GM12878 (cell line): ENCODE measurements around the gene TNFRSF1B. TPM values are rescaled to one million over a fixed set of nuclear protein-coding genes. Genes with fewer than 3 reads are reported as not detected.

Experiments used
- ATF3 ChIP-seq: IDR thresholded peaks from 2 replicates; pipeline ENCODE4 v1.6.1; 2011; ENCODE audit warnings: low read depth, mild to moderate bottlenecking, low read length, moderate library complexity, borderline replicate concordance; ENCODE audit errors: extremely low read depth
- BMI1 ChIP-seq: fragments of 450-650 bp; IDR thresholded peaks from 2 replicates; pipeline ENCODE4 v1.6.1; 2016; ENCODE audit warnings: mild to moderate bottlenecking, moderate library complexity, borderline replicate concordance
- CBX3 ChIP-seq: fragments of 200-600 bp; sonication (generic); IDR thresholded peaks from 2 replicates; pipeline ENCODE4 v1.6.1; 2016; ENCODE audit warnings: low read depth, borderline replicate concordance
- DPF2 ChIP-seq: fragments of 450-650 bp; IDR thresholded peaks from 2 replicates; pipeline ENCODE4 v1.6.1; 2017; ENCODE audit warnings: mild to moderate bottlenecking
- E4F1 ChIP-seq: fragments of 450-650 bp; IDR thresholded peaks from 2 replicates; pipeline ENCODE4 v1.6.1; 2018; ENCODE audit warnings: borderline replicate concordance, mild to moderate bottlenecking; ENCODE audit not compliant: partially characterized antibody
- ESRRA ChIP-seq: IDR thresholded peaks from 2 replicates; pipeline ENCODE4 v1.6.1; 2012; ENCODE audit warnings: mild to moderate bottlenecking, low read length, improper control_type of control experiment
- EZH2 ChIP-seq: IDR thresholded peaks from 2 replicates; pipeline ENCODE4 v1.6.1; 2012; ENCODE audit warnings: low read depth, mild to moderate bottlenecking, control low read depth, inconsistent platforms, low read length, borderline replicate concordance; ENCODE audit not compliant: control insufficient read depth
- KAT2A ChIP-seq: conservative IDR thresholded peaks from 2 replicates; pipeline ENCODE4 v1.6.1; 2011; ENCODE audit warnings: low read depth, low read length; ENCODE audit not compliant: control insufficient read depth
- NR2C1 ChIP-seq: fragments of 450-650 bp; IDR thresholded peaks from 2 replicates; pipeline ENCODE4 v1.6.1; 2017; ENCODE audit warnings: antibody characterized with exemption, mild to moderate bottlenecking, moderate library complexity
- RUNX3 ChIP-seq: IDR thresholded peaks from 2 replicates; pipeline ENCODE4 v1.6.1; 2012; ENCODE audit warnings: low read length, inconsistent platforms
- SRF ChIP-seq, 2 experiments: IDR thresholded peaks; 2 replicates each; pipeline ENCODE4 v1.6.1; 2011; ENCODE audit warnings: low read depth in 2 of 2, low read length in 2 of 2, mild to moderate bottlenecking in 1 of 2, moderate library complexity in 1 of 2
- polyA plus RNA-seq, 11 experiments: library from polyadenylated mRNA; depleted of rRNA in 4 of 11; unstranded in 6 of 11; stranded (reverse) in 5 of 11; fragments of >200 nt; fragmentation: Nextera tagmentation in 4 of 11; fragmentation: Illumina TruSeq in 1 of 11; extraction: Ambion mirVana in 4 of 11; extraction: Trizol in 1 of 11; gene quantifications; 1 replicate in 1 of 11; 2 replicates in 10 of 11; pipeline versions ENCODE4 v1.2.1 to v1.2.3, GENCODE V29; 2011 to 2016; ENCODE audit warnings: inconsistent platforms in 2 of 11, missing spikeins in 2 of 11, low read depth in 1 of 11
- total RNA-seq, 4 experiments: library from RNA; depleted of rRNA in 3 of 4; stranded (reverse); fragments of >200 nt in 3 of 4; fragmentation: Illumina TruSeq in 1 of 4; extraction: Trizol in 1 of 4; gene quantifications; 2 replicates each; pipeline versions ENCODE4 v1.2.1 to v1.2.3, GENCODE V29; 2013 to 2021

Gene TNFRSF1B
- total and polyA plus RNA-seq, 10 of the 15 experiments (the other 5 are each of a cell fraction or from before 2014, with no cell fraction given) = 10.1 to 87.2 (median 37.3) TPM

- TF ChIP-seq SRF (IDR thresholded peaks at IDR 0.05; ENCODE audit: low read depth in 2 of 2, low read length in 2 of 2) (no peak), E4F1 (no peak), ESRRA (no peak), DPF2 (no peak; the same call in 1 of the 2 replicates), NR2C1 (no peak), KAT2A (no peak), CBX3 (no peak), ATF3 (no peak), RUNX3 (peak; percentile 57), BMI1 (no peak), EZH2 (no peak)
Observed at GRCh38 chr1:12148958-12149790, 17.6 kb upstream of the TNFRSF1B start (continued).
